ENCODE data around the gene CEBPE. TPM values are rescaled to one million over a fixed set of nuclear protein-coding genes. Genes with fewer than 3 reads are reported as not detected.

Gene CEBPE
- total RNA-seq, 1 experiment from 2014 or later = not detected

- no peak overlapping the region for H3K4me3 ChIP-seq (replicated peaks in 1 of 2; ENCODE audit: low read depth in 1 of 2, low read length in 2 of 2)
- intact Hi-C loops (cut with micrococcal nuclease) = no loop called here
- no peak for ATAC-seq
- H3K27me3 ChIP-seq (ENCODE audit: insufficient read depth, low read length) = no peaks in the 10 kb centered on the region
- no peak overlapping the region for H2AFZ ChIP-seq (ENCODE audit: low read depth, low read length, poor library complexity, severe bottlenecking)
- peaks cover 46 to 47% of the 10 kb centered on the region in 2 experiments for H3K36me3 ChIP-seq (ENCODE audit: control insufficient read depth in 1 of 2, insufficient read depth in 2 of 2, low read length in 2 of 2)
- H3K4me1 ChIP-seq (ENCODE audit: control insufficient read depth in 1 of 2, insufficient read depth in 2 of 2, low read length in 2 of 2) = peaks cover 5 to 11% of the 10 kb centered on the region in 2 experiments; a peak in 2 of 4 replicates
- BruUV-seq (replicated peaks) = no TSS peak
- ChIA-PET POLR2A (no interaction called here), CTCF (interaction anchor here (1.0 to 3.1 kb wide), 3 partner anchors 14 to 29 kb away, joined by 3 to 9 read pairs (median 4); no protein-coding TSS in a partner anchor), RAD21 (ENCODE audit: low non-redundant PET in 1 of 2, low total read pairs in 2 of 2, uncharacterized antibody in 2 of 2, unreplicated experiment in 2 of 2) (no interaction called here)
- no peak overlapping the region for H3K4me2 ChIP-seq (ENCODE audit: low read length)
- no peaks in the 10 kb centered on the region for H3K9me3 ChIP-seq (ENCODE audit: control insufficient read depth in 1 of 2, insufficient read depth in 1 of 2, low read depth in 1 of 2, low read length in 2 of 2)
- no peak overlapping the region for H3K9ac ChIP-seq (ENCODE audit: low read length)
- H3K9me2 ChIP-seq (ENCODE audit: insufficient read depth) = no peaks in the 10 kb centered on the region
- H3K27ac ChIP-seq (ENCODE audit: low read depth, low read length) = no peak overlapping the region
- TF ChIP-seq FOSL1 (IDR thresholded peaks at IDR 0.05; ENCODE audit: low read depth) (no peak), POLR2AphosphoS5 (IDR thresholded peaks at IDR 0.05; ENCODE audit: low read depth, low read length) (no peak), POLR2A (IDR thresholded peaks at IDR 0.05; ENCODE audit: borderline replicate concordance, extremely low read depth, insufficient read depth, insufficient read length) (no peak), SRF (IDR thresholded peaks at IDR 0.05; ENCODE audit: low read depth) (no peak), CEBPB (IDR thresholded peaks at IDR 0.05; ENCODE audit: low read depth) (no peak), CTCF (IDR thresholded peaks at IDR 0.05 in 2 of 3, conservative IDR thresholded peaks at IDR 0.05 in 1 of 3; ENCODE audit: borderline replicate concordance in 1 of 3, insufficient read depth in 1 of 3, low read depth in 2 of 3, low read length in 2 of 3) (no peak), EZH2phosphoT487 (IDR thresholded peaks at IDR 0.05; ENCODE audit: borderline replicate concordance) (no peak), SP1 (IDR thresholded peaks at IDR 0.05; ENCODE audit: low read depth) (no peak), ZNF274 (IDR thresholded peaks at IDR 0.05; ENCODE audit: low read depth, low read length) (no peak), ZBTB33 (IDR thresholded peaks at IDR 0.05; ENCODE audit: extremely low read depth, insufficient replicate concordance, low read length) (no peak), ZFX (IDR thresholded peaks at IDR 0.05) (no peak), TCF7L2 (IDR thresholded peaks at IDR 0.05; ENCODE audit: borderline replicate concordance, extremely low read depth, insufficient read depth, insufficient read length) (no peak), CBX3 (IDR thresholded peaks at IDR 0.05; ENCODE audit: low read depth) (no peak)
- no peak for DNase-seq (ENCODE audit: low read depth, low spot score)
- peaks cover 81% of the 10 kb centered on the region for H3K79me2 ChIP-seq (ENCODE audit: insufficient read depth, low read length)
- H4K20me1 ChIP-seq (ENCODE audit: insufficient read depth) = peaks cover 6% of the 10 kb centered on the region; the same call in 1 of the 2 replicates
Measured at GRCh38 chr14:23091294-23092225, 27.5 kb downstream of the CEBPE start.
